ENCODE results near the gene RBMS3.

RBMS3 gene

GRCh38 chr3:29826712-29827111, 545.8 kb downstream of the RBMS3 start:
- FAIRE-seq (no peak), DNase-seq (ENCODE audit: insufficient read length, low spot score) (no peak)

- DNase-seq (ENCODE audit: insufficient read length, low spot score) = no peak
- FAIRE-seq = no peak
Measured at GRCh38 chr3:29827756-29828155, 546.9 kb downstream of the RBMS3 start.

- DNase-seq (ENCODE audit: insufficient read length, low spot score) (no peak), FAIRE-seq (no peak)
Measured at GRCh38 chr3:29829340-29829739, 548.5 kb downstream of the RBMS3 start.

GRCh38 chr3:29850641-29851040, 569.8 kb downstream of the RBMS3 start:
- FAIRE-seq = no peak
- no peak for DNase-seq (ENCODE audit: insufficient read length, low spot score)

GRCh38 chr3:29852767-29853166, 571.9 kb downstream of the RBMS3 start:
- no peak for DNase-seq (ENCODE audit: insufficient read length, low spot score)
- FAIRE-seq = no peak

- DNase-seq (ENCODE audit: insufficient read length, low spot score) = no peak
- no peak for FAIRE-seq
Measured at GRCh38 chr3:29853841-29854397, 573.0 kb downstream of the RBMS3 start.

- FAIRE-seq = no peak
- no peak for DNase-seq (ENCODE audit: insufficient read length, low spot score)
Measured at GRCh38 chr3:29854821-29855220, 574.0 kb downstream of the RBMS3 start.

GRCh38 chr3:29859726-29860270, 578.9 kb downstream of the RBMS3 start:
- FAIRE-seq (no peak), DNase-seq (ENCODE audit: insufficient read length, low spot score) (no peak)

- no peak for DNase-seq (ENCODE audit: insufficient read length, low spot score)
- FAIRE-seq = no peak
Measured at GRCh38 chr3:29864809-29865208, 583.9 kb downstream of the RBMS3 start.

GRCh38 chr3:29868543-29869101, 587.8 kb downstream of the RBMS3 start:
- FAIRE-seq = no peak
- no peak for DNase-seq (ENCODE audit: insufficient read length, low spot score)

GRCh38 chr3:29870136-29870535, 589.3 kb downstream of the RBMS3 start:
- FAIRE-seq (no peak), DNase-seq (ENCODE audit: insufficient read length, low spot score) (no peak)

GRCh38 chr3:29871087-29871486, 590.2 kb downstream of the RBMS3 start:
- no peak for FAIRE-seq
- DNase-seq (ENCODE audit: insufficient read length, low spot score) = no peak

- no peak for DNase-seq (ENCODE audit: insufficient read length, low spot score)
- FAIRE-seq = no peak
Measured at GRCh38 chr3:29880809-29881208, 599.9 kb downstream of the RBMS3 start.

GRCh38 chr3:29887451-29887850, 606.6 kb downstream of the RBMS3 start:
- DNase-seq (ENCODE audit: insufficient read length, low spot score) = no peak

GRCh38 chr3:29889215-29889614, 608.3 kb downstream of the RBMS3 start:
- no peak for FAIRE-seq
- DNase-seq (ENCODE audit: insufficient read length, low spot score) = no peak

More at GRCh38 chr3:29887451-29887850, 606.6 kb downstream of the RBMS3 start:
- FAIRE-seq = no peak

- DNase-seq (ENCODE audit: insufficient read length, low spot score) (no peak), FAIRE-seq (no peak)
Measured at GRCh38 chr3:29890801-29891200, 609.9 kb downstream of the RBMS3 start.

- FAIRE-seq (no peak), DNase-seq (ENCODE audit: insufficient read length, low spot score) (no peak)
Measured at GRCh38 chr3:29892976-29893554, 612.2 kb downstream of the RBMS3 start.

GRCh38 chr3:29896856-29897255, 616.0 kb downstream of the RBMS3 start:
- FAIRE-seq (no peak), DNase-seq (ENCODE audit: insufficient read length, low spot score) (no peak)

- DNase-seq (ENCODE audit: insufficient read length, low spot score) (no peak), FAIRE-seq (no peak)
Measured at GRCh38 chr3:29898171-29898965, 617.5 kb downstream of the RBMS3 start.

- no peak for FAIRE-seq
- DNase-seq (ENCODE audit: insufficient read length, low spot score) = no peak
Measured at GRCh38 chr3:29899021-29899420, 618.1 kb downstream of the RBMS3 start.

- FAIRE-seq (no peak), DNase-seq (ENCODE audit: insufficient read length, low spot score) (no peak)
Measured at GRCh38 chr3:29901097-29901496, 620.2 kb downstream of the RBMS3 start.

All from GM19239 (cell line).